Uterine smooth muscle cell (primary cell): ENCODE measurements around the gene CSNK1G3. TPM values are rescaled to one million over a fixed set of nuclear protein-coding genes. Genes with fewer than 3 reads are reported as not detected.

Source experiments
- total RNA-seq: library from RNA; depleted of rRNA; stranded (reverse); fragments of >200 nt; gene quantifications from 2 replicates; pipeline ENCODE4 v1.2.3, GENCODE V29; 2014

CSNK1G3 gene
- 53.7 and 70.6 TPM in 2 replicates for total RNA-seq

DNA sequence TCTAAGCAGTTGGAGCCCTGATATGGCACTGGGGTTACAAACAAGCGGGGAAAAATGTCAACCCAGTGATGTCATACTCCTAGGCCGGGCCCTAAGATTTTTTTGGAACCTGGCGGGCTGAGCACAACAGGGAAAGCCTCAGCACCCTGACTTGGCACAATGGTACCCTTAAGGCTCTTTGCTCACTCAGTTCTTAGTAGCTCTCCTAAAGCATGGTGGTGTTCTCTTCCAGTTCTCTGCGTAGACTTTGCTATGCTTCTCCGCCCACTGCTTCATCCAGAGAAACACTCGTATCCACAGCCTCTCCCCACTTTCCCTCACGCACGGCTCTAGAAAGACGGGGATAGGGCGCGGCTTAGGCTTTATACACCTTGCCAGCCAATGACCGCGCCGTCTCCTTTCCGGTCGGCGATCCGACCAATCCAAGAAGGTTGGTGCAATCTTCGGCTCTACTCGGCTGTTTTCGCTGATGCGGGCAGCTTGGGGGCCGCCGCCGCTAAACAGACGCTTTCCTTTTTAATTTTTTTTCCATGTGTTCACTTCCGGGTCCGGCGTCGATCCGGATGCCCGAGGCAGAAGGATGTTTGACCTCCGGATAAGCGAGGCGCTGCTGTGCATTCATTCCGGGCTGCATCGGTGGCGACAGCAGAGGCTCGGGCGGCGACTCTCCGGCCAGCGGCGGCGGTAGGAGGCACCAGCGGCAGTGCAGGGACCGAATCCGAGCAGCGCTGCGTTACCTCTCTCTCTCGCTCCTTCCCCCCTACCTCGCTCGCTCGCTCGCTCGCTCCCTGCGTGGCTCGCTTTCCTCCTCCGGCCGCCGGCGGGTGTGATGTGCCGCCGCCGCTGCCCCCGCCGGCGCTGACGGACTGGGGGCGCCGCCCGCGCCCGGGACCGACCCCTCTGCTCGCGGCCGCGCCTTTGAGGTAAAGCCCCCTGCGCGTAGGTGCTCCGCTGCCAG lies at the start of gene CSNK1G3:
Gene CSNK1G3 (plus strand): TSS at position 530 of the 958 bp plus-strand sequence. CDS start 33,487 bp downstream, outside the sequence.

Other genes with a start within 250 kb of the CSNK1G3 start
- 32.8 and 38.0 TPM in 2 replicates for gene CEP120, start 88.8 kb upstream of the CSNK1G3 start, total RNA-seq